ENCODE measurements around the gene C1orf174.

Gene C1orf174

GRCh38 chr1:3881193-3881480, 18.9 kb downstream of the C1orf174 start:
- Histone ChIP-seq H3K4me2 (ENCODE audit: low read depth, low read length, poor library complexity, severe bottlenecking) (no peak overlapping the region), H3K27ac (ENCODE audit: low read depth, low read length) (no peak overlapping the region), H3K36me3 (ENCODE audit: low read length) (no peaks in the 10 kb centered on the region), H4K20me1 (ENCODE audit: low read depth, low read length) (no peaks in the 10 kb centered on the region), H3K27me3 (ENCODE audit: low read length) (no peaks in the 10 kb centered on the region), H3K9ac (ENCODE audit: low read length) (no peak overlapping the region), H3K4me3 (ENCODE audit: insufficient read depth, low read length, poor library complexity, severe bottlenecking) (no peak overlapping the region), H3K79me2 (ENCODE audit: insufficient read depth, low read length) (no peaks in the 10 kb centered on the region), H3K9me2 (replicated peaks; ENCODE audit: insufficient read depth, low read length) (no peaks in the 10 kb centered on the region), H2AFZ (ENCODE audit: low read depth, low read length, severe bottlenecking) (no peak overlapping the region), H3K9me3 (ENCODE audit: insufficient read depth, low read length) (no peaks in the 10 kb centered on the region), H3F3A (ENCODE audit: insufficient read depth) (no peaks in the 10 kb centered on the region)
- TF ChIP-seq EZH2phosphoT487 (conservative IDR thresholded peaks at IDR 0.05; ENCODE audit: low read length) = no peak
- TF ChIP-seq, protein P1, sequence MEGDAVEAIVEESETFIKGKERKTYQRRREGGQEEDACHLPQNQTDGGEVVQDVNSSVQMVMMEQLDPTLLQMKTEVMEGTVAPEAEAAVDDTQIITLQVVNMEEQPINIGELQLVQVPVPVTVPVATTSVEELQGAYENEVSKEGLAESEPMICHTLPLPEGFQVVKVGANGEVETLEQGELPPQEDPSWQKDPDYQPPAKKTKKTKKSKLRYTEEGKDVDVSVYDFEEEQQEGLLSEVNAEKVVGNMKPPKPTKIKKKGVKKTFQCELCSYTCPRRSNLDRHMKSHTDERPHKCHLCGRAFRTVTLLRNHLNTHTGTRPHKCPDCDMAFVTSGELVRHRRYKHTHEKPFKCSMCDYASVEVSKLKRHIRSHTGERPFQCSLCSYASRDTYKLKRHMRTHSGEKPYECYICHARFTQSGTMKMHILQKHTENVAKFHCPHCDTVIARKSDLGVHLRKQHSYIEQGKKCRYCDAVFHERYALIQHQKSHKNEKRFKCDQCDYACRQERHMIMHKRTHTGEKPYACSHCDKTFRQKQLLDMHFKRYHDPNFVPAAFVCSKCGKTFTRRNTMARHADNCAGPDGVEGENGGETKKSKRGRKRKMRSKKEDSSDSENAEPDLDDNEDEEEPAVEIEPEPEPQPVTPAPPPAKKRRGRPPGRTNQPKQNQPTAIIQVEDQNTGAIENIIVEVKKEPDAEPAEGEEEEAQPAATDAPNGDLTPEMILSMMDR (IDR thresholded peaks at IDR 0.05; ENCODE audit: insufficient read depth, low read length, poor library complexity, severe bottlenecking) = no peak

- Histone ChIP-seq H3K9ac (ENCODE audit: low read length) (no peak overlapping the region), H3F3A (ENCODE audit: insufficient read depth) (no peaks in the 10 kb centered on the region), H3K79me2 (ENCODE audit: insufficient read depth, low read length) (no peaks in the 10 kb centered on the region), H3K36me3 (ENCODE audit: low read length) (no peaks in the 10 kb centered on the region), H2AFZ (ENCODE audit: low read depth, low read length, severe bottlenecking) (no peak overlapping the region), H3K4me2 (ENCODE audit: low read depth, low read length, poor library complexity, severe bottlenecking) (no peak overlapping the region), H3K9me2 (replicated peaks; ENCODE audit: insufficient read depth, low read length) (no peaks in the 10 kb centered on the region), H3K27me3 (ENCODE audit: low read length) (no peaks in the 10 kb centered on the region), H3K4me3 (ENCODE audit: insufficient read depth, low read length, poor library complexity, severe bottlenecking) (no peak overlapping the region), H3K27ac (ENCODE audit: low read depth, low read length) (no peak overlapping the region), H4K20me1 (ENCODE audit: low read depth, low read length) (no peaks in the 10 kb centered on the region), H3K9me3 (ENCODE audit: insufficient read depth, low read length) (no peaks in the 10 kb centered on the region)
- TF ChIP-seq EZH2phosphoT487 (conservative IDR thresholded peaks at IDR 0.05; ENCODE audit: low read length) = no peak
- TF ChIP-seq, protein P1 (IDR thresholded peaks at IDR 0.05; ENCODE audit: insufficient read depth, low read length, poor library complexity, severe bottlenecking) = no peak
These were observed 19.5 kb downstream of the C1orf174 start for GRCh38 chr1:3880429-3881192.

DNA sequence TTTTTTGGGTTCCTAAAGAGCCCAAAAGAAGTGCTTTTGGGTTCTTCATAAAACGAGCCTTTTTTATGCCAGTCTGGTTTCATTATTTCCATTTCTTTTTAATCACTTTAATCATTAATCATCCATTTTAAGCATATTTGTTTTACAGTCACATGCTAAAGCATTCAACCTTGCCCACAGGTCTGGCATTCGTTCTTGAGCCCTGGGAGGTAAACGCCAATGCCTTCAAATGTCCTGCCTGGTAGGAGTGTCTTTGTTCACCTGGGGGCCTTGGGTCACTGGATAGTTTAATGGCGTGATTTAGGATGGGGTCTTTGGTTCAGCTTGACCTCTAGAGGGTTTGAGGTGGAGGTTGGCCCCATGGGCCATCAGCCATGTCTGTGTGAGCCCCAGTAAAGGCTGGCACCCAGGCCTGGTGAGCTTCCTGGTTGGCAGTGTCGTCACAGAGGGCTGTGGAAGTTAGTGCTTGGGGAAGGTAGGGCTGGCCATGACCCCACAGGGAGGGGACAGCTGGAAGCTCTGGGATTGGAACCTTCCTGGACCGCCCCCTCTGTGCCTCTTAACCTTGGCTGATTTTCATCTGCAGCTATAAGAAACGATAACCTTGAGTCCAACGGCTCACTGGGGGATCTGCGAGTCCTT, 20.2 kb downstream of the C1orf174 start:
- H3K4me3 ChIP-seq (ENCODE audit: insufficient read depth, low read length, poor library complexity, severe bottlenecking) = no peak overlapping the region
- H2AFZ ChIP-seq (ENCODE audit: low read depth, low read length, severe bottlenecking) = no peak overlapping the region
- no peak overlapping the region for H3K9ac ChIP-seq (ENCODE audit: low read length)
- no peaks in the 10 kb centered on the region for H3K79me2 ChIP-seq (ENCODE audit: insufficient read depth, low read length)
- no peaks in the 10 kb centered on the region for H3K9me2 ChIP-seq (replicated peaks; ENCODE audit: insufficient read depth, low read length)
- no peaks in the 10 kb centered on the region for H3K36me3 ChIP-seq (ENCODE audit: low read length)
- H3K9me3 ChIP-seq (ENCODE audit: insufficient read depth, low read length) = no peaks in the 10 kb centered on the region
- no peaks in the 10 kb centered on the region for H4K20me1 ChIP-seq (ENCODE audit: low read depth, low read length)
- H3K27ac ChIP-seq (ENCODE audit: low read depth, low read length) = no peak overlapping the region
- no peaks in the 10 kb centered on the region for H3F3A ChIP-seq (ENCODE audit: insufficient read depth)
- H3K4me2 ChIP-seq (ENCODE audit: low read depth, low read length, poor library complexity, severe bottlenecking) = no peak overlapping the region
- TF ChIP-seq, protein P1 (IDR thresholded peaks at IDR 0.05; ENCODE audit: insufficient read depth, low read length, poor library complexity, severe bottlenecking) = no peak
- TF ChIP-seq EZH2phosphoT487 (conservative IDR thresholded peaks at IDR 0.05; ENCODE audit: low read length) = no peak
- no peaks in the 10 kb centered on the region for H3K27me3 ChIP-seq (ENCODE audit: low read length)
